Activated naive CD4-positive, alpha-beta T cell treated with anti-CD3 and anti-CD28 coated beads for 36 hours (primary cell): ENCODE data around the gene PKMYT1. TPM values are rescaled to one million over a fixed set of nuclear protein-coding genes. Genes with fewer than 3 reads are reported as not detected.

ENCODE experiments used
- CTCF ChIA-PET: fragments of 350-600 bp; sonication (Branson Sonifier 250); formaldehyde crosslinking; loops from one replicate; lab custom pipeline; 2021; ENCODE audit warnings: antibody characterized with exemption; lab: Charles Lee
- DNase-seq: peaks from one replicate; pipeline ENCODE4 v3.0.0-alpha.2; 2020
- H3K27ac Mint-ChIP-seq: one replicate; pipeline ENCODE4 v1.8.0; 2021; ENCODE audit warnings: mild to moderate bottlenecking, mixed read lengths
- H3K27me3 Mint-ChIP-seq: one replicate; pipeline ENCODE4 v1.8.0; 2021; ENCODE audit warnings: low read depth, mixed read lengths
- H3K36me3 Mint-ChIP-seq: one replicate; pipeline ENCODE4 v1.8.0; 2021; ENCODE audit warnings: low read depth, mixed read lengths
- H3K4me1 Mint-ChIP-seq: one replicate; pipeline ENCODE4 v1.8.0; 2021; ENCODE audit warnings: low read depth, mixed read lengths
- H3K4me3 Mint-ChIP-seq: one replicate; pipeline ENCODE4 v1.8.0; 2021; ENCODE audit warnings: mild to moderate bottlenecking, moderate library complexity, mixed read lengths
- H3K9me3 Mint-ChIP-seq: one replicate; pipeline ENCODE4 v1.8.0; 2021; ENCODE audit warnings: mixed read lengths
- intact Hi-C: fragments of 100-400 bp; cut with micrococcal nuclease; formaldehyde crosslinking; loops from one replicate; pipeline ENCODE4 v1.15.1; 2023
- total RNA-seq, 2 experiments: library from RNA; stranded (reverse); gene quantifications; one replicate each; pipeline ENCODE4 v1.2.3, GENCODE V29; 2021

PKMYT1 gene
- total RNA-seq, 2 experiments from 2014 or later: 128 to 136 TPM

DNA sequence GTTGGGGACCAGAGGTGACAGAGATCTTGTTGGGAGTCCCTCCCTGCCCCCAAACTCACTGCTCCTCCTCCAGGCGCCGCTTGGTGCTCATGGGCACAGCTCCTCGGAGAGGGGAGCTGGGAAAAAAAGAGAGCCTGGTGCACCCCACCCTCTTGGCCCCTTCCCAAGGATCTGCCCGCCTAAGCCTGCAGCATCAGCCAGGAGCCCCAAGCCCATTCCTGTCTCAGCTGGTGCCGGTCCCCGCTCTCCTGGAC is 43.1 kb upstream of the PKMYT1 start:
- Mint-ChIP-seq H3K9me3 (no peaks in the 10 kb centered on the region), H3K4me3 (peak overlapping the region; percentile 95), H3K27me3 (peaks cover 6% of the 10 kb centered on the region), H3K27ac (peak overlapping the region; percentile 98), H3K4me1 (peaks cover 49% of the 10 kb centered on the region), H3K36me3 (peaks cover 11% of the 10 kb centered on the region)
- CTCF ChIA-PET: interaction anchor here (1.1 to 17.7 kb wide), 4 partner anchors 8 to 72 kb away, joined by 3 to 310 read pairs (median 35); partner anchors contain the start of gene CLDN9
- intact Hi-C loops: loop anchor here (2.0 to 5.0 kb wide), 6 partner anchors 34 to 976 kb away; partner anchors contain the start of genes CLUAP1, NTHL1, PKMYT1 and SRRM2
- DNase-seq: peak; percentile 38

DNA sequence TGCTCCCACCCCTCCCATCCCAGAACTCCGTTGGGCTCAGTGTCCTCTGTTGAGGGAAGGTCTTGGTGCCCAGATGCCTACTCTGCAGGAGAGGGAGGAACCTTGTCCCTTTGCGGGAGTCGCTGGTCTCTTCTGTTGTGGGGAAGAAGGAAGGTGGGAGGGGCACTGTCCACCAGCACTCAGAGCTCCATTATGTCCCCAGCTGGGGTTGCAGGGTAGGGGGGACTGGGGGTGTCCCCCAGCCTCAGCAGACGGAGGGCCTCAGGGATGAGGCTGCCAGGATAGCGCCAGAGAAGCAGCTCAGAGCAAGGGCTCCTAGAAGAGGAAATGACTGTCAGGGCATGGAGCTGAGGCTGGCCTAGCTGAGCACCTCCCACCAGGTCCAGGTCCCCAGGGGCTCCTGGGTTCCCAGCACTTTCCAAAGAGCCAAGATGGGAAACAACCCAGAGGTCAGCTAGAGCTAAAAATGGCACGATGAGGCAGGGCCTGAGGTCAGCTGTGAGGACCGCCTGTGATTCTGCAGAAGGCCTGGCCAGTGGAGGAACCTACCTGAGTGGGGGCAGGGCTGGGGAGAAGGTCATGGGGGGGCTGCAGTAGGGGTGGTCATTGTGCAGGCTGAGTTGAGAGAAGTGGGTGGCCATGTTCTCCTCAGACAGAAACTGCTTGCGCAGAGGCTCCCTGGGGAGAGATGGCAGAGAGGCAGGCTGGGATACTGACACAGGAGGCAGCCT is 42.6 kb upstream of the PKMYT1 start:
- H3K4me3 Mint-ChIP-seq: peak overlapping the region; percentile 95
- H3K27ac Mint-ChIP-seq: peak overlapping the region; percentile 98
- intact Hi-C loops: loop anchor here (2.0 to 5.0 kb wide), 6 partner anchors 34 to 976 kb away; partner anchors contain the start of genes CLUAP1, NTHL1, PKMYT1 and SRRM2
- CTCF ChIA-PET: interaction anchor here (1.1 to 17.7 kb wide), 5 partner anchors 9 to 106 kb away, joined by 3 to 310 read pairs (median 7); partner anchors contain the start of gene CLDN9
- no peaks in the 10 kb centered on the region for H3K9me3 Mint-ChIP-seq
- H3K27me3 Mint-ChIP-seq: peaks cover 5% of the 10 kb centered on the region
- peak; percentile 37 for DNase-seq
- peaks cover 11% of the 10 kb centered on the region for H3K36me3 Mint-ChIP-seq
- H3K4me1 Mint-ChIP-seq: peaks cover 51% of the 10 kb centered on the region

DNA sequence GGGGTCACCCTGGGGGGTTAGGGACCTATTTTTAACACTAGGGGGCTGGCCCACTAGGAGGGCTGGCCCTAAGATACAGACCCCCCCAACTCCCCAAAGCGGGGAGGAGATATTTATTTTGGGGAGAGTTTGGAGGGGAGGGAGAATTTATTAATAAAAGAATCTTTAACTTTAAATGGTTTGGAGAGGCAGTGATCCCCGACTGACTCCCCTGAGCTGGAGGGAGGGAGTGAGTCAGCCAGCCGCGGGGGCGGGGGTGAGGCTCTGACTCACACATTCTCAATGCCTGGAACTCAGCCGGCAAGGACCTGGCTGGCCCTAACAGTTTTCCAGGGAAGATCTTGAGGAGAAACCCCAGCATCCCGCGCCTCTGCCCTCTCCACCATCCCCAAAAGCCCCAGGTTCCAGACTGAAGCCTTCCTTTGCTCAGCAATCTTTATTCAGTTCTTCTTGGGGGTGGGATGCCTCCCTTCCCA is 42.0 kb upstream of the PKMYT1 start:
- Mint-ChIP-seq H3K27ac (peak overlapping the region; percentile 98), H3K4me3 (peak overlapping the region; percentile 95), H3K4me1 (peaks cover 51% of the 10 kb centered on the region), H3K27me3 (peaks cover 5% of the 10 kb centered on the region), H3K36me3 (peaks cover 11% of the 10 kb centered on the region), H3K9me3 (no peaks in the 10 kb centered on the region)
- intact Hi-C loops: loop anchor here (2.0 to 5.0 kb wide), 6 partner anchors 35 to 975 kb away; partner anchors contain the start of genes CLUAP1, NTHL1, PKMYT1 and SRRM2
- CTCF ChIA-PET: interaction anchor here (0.7 to 17.7 kb wide), 6 partner anchors 9 to 107 kb away, joined by 3 to 310 read pairs (median 5); partner anchors contain the start of gene CLDN9
- peak; percentile 95 for DNase-seq

DNA sequence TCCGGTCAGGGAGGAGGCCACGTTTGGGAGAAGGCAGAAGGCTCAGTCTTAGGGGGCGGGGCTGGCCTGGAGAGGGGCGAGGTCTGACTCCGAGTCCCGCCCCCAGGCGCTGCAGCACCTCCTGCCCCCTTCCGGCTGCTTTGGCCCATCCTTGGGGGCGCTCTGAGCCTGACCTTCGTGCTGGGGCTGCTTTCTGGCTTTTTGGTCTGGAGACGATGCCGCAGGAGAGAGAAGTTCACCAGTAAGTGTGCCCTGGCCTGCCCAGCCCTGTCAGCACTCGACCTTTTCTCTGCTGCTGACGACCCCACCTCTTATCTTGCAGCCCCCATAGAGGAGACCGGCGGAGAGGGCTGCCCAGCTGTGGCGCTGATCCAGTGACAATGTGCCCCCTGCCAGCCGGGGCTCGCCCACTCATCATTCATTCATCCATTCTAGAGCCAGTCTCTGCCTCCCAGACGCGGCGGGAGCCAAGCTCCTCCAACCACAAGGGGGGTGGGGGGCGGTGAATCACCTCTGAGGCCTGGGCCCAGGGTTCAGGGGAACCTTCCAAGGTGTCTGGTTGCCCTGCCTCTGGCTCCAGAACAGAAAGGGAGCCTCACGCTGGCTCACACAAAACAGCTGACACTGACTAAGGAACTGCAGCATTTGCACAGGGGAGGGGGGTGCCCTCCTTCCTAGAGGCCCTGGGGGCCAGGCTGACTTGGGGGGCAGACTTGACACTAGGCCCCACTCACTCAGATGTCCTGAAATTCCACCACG is 41.4 kb upstream of the PKMYT1 start:
- H3K4me1 Mint-ChIP-seq: peaks cover 51% of the 10 kb centered on the region
- H3K36me3 Mint-ChIP-seq: peaks cover 6% of the 10 kb centered on the region
- DNase-seq: peak; percentile 90
- H3K4me3 Mint-ChIP-seq: peak overlapping the region; percentile 95
- H3K27ac Mint-ChIP-seq: peak overlapping the region; percentile 98
- H3K9me3 Mint-ChIP-seq: no peaks in the 10 kb centered on the region
- CTCF ChIA-PET: interaction anchor here (0.5 to 17.7 kb wide), 7 partner anchors 10 to 107 kb away, joined by 3 to 310 read pairs (median 4); partner anchors contain the start of gene CLDN9
- intact Hi-C loops: loop anchor here (2.0 to 5.0 kb wide), 8 partner anchors 17 to 974 kb away; partner anchors contain the start of genes CLUAP1, NTHL1, PKMYT1 and SRRM2
- peaks cover 5% of the 10 kb centered on the region for H3K27me3 Mint-ChIP-seq

DNA sequence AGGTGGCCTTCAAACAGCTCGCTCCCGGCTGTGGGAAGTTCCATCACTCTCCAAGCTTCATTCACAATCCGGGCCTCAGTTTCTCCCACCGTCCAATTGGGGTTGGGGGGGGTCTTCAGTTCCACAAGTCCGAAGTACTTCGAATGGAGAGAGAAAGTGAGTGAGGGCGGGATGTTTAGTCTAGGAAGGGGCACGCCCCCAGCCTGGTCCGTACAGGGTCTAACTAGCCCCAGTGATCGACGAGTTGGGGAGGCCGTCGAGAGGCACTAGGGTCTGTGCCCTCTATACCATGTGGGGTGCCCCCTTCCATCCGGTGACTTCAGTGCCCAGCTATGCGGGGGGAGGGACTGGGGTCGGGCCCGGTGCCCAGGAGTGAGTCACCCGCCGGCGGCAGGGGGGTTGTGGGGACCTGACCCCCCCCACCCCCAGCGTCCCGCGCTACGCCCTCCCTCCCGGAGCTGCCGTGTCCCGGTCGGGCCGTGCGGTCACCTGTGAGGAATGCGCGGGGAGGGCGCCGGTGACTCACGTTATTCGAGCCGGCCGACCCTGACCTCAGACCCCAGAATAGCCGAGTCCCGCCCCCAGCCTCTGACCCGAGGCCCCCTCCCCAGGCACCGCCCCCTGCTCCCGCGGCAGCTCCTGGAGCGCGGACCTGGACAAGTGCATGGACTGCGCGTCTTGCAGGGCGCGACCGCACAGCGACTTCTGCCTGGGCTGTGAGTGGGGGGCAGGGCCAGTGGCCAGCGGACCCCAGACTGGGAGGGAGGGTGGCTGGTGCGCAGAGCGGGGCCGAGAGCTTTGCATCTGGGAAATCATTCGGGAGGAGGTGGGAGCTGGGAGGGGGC is 40.6 kb upstream of the PKMYT1 start:
- intact Hi-C loops: loop anchor here (2.0 to 5.0 kb wide), 7 partner anchors 16 to 974 kb away; partner anchors contain the start of genes CLUAP1, NTHL1, SRRM2 and TSC2
- DNase-seq: peak; percentile 63
- Mint-ChIP-seq H3K9me3 (no peaks in the 10 kb centered on the region), H3K27me3 (peaks cover 5% of the 10 kb centered on the region), H3K4me1 (peaks cover 51% of the 10 kb centered on the region), H3K36me3 (peaks cover 2% of the 10 kb centered on the region), H3K27ac (peak overlapping the region; percentile 98), H3K4me3 (peak overlapping the region; percentile 95)
- CTCF ChIA-PET: interaction anchor here (0.5 to 17.7 kb wide), 6 partner anchors 7 to 108 kb away, joined by 4 to 310 read pairs (median 10); partner anchors contain the start of gene CLDN9

DNA sequence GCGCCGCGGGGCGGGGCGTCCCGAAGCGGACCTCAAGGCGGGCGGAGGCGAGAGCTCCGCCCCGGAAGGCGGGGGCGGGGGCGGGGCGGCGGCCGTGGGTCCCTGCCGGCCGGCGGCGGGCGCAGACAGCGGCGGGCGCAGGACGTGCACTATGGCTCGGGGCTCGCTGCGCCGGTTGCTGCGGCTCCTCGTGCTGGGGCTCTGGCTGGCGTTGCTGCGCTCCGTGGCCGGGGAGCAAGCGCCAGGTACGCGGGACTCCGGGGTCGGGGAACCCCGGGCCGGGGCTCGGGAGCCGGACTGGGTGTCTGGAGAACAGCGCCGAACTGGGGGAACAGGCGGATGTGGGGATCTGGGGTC is 40.0 kb upstream of the PKMYT1 start, which contains the start of gene TNFRSF12A:
Gene TNFRSF12A, plus strand, starts transcription at position 122 of the 357 bp plus-strand sequence. Its CDS starts 30 bp downstream, at position 152.
- peaks cover 47% of the 10 kb centered on the region for H3K4me1 Mint-ChIP-seq
- CTCF ChIA-PET: interaction anchor here (1.4 to 17.7 kb wide), 4 partner anchors 8 to 46 kb away, joined by 4 to 310 read pairs (median 40); partner anchors contain the start of gene CLDN9
- no peaks in the 10 kb centered on the region for H3K9me3 Mint-ChIP-seq
- H3K27me3 Mint-ChIP-seq: peaks cover 5% of the 10 kb centered on the region
- peak within 1 kb of the TSS; percentile 98 for H3K27ac Mint-ChIP-seq
- H3K36me3 Mint-ChIP-seq: peaks cover 2% of the 10 kb centered on the region
- intact Hi-C loops: loop anchor here (2.0 to 5.0 kb wide), 7 partner anchors 15 to 973 kb away; partner anchors contain the start of genes CLUAP1, NTHL1, SRRM2 and TSC2
- peak; percentile 62 for DNase-seq
- H3K4me3 Mint-ChIP-seq: peak within 1 kb of the TSS; percentile 95

DNA sequence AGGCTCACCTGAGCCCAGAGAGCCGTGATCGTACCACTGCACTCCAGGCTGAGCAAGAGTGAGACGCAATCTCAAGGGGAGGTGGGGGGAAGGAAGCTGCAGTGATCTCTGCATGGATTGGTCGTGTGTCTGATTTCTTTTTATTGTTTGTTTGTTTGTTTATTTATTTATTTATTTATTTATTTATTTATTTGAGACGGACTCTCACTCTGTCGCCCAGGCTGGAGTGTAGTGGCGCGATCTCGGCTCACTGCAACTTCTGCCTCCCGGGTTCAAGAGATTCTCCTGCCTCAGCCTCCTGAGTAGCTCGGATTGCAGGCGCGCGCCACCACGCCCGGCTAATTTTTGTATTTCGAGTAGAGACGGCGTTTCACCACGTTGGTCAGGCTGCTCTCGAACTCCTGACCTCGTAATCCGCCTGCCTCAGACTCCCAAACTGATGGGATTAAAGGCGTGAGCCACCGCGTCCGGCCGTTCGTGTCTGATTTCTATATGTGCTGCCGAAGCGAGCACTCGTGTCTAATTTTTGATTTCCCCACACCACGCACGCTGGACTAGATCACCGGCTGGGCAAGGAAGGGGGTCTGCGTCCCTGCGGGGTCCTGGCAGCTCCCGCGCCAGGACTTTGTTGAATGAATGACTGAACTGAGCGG is 39.5 kb upstream of the PKMYT1 start:
- CTCF ChIA-PET: interaction anchor here (0.7 to 17.7 kb wide), 5 partner anchors 8 to 129 kb away, joined by 3 to 310 read pairs (median 14); partner anchors contain the start of gene CLDN9
- Mint-ChIP-seq H3K4me3 (peak overlapping the region; percentile 79), H3K4me1 (peaks cover 44% of the 10 kb centered on the region), H3K27me3 (peaks cover 5% of the 10 kb centered on the region), H3K27ac (peak overlapping the region; percentile 46), H3K9me3 (no peaks in the 10 kb centered on the region), H3K36me3 (peaks cover 2% of the 10 kb centered on the region)
- intact Hi-C loops: loop anchor here (2.0 to 5.0 kb wide), 7 partner anchors 15 to 972 kb away; partner anchors contain the start of genes CLUAP1, NTHL1, SRRM2 and TSC2
- no peak for DNase-seq

DNA sequence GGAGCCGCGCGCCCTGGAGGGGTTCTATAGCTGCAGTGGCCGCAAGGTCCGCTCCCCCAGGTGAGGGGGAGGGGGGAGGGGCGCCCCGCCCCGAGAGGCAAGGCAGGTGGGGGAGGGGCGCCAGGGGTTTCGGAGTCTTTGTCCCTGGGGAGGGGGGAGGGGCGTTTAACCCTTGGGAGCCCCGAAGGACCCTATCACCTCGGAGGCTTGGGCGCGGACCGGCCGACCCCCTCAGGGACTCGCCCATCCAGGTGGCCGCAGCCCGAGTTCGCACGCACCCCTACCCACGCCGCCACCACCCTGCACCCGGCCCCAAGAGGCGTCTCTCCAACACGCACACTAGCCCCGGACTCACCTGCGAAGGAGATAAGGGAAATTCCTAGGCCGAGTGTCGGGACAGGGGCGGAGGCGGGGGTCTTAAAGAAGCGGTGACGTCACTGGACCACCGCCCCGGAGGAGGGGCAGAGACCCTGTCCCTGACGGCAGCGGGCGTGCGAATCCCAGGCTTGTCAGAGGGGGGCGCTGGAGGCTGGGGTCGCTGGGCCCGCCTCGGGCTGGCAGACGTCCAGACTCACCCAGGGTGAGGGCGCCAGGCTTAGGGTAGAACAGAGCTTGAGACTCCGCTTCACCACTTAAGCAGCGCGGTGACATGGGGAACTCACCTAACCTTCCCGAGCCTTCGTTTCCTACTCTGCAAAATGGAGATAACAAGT is 37.7 kb upstream of the PKMYT1 start, which contains the start of gene CLDN6:
Gene CLDN6, minus strand, starts transcription at position 390 of the 713 bp plus-strand sequence. CDS start 2,162 bp downstream, outside the sequence.
- Mint-ChIP-seq H3K4me1 (peaks cover 36% of the 10 kb centered on the region), H3K9me3 (no peaks in the 10 kb centered on the region), H3K27ac (no peak within 1 kb of the TSS), H3K27me3 (peaks cover 5% of the 10 kb centered on the region), H3K36me3 (no peaks in the 10 kb centered on the region), H3K4me3 (no peak within 1 kb of the TSS)
- intact Hi-C loops: no loop called here
- DNase-seq: peak; percentile 58
- CTCF ChIA-PET: interaction anchor here (1.0 to 17.7 kb wide), 3 partner anchors 10 to 14 kb away, joined by 4 to 310 read pairs (median 67); partner anchors contain the start of gene CLDN9

DNA sequence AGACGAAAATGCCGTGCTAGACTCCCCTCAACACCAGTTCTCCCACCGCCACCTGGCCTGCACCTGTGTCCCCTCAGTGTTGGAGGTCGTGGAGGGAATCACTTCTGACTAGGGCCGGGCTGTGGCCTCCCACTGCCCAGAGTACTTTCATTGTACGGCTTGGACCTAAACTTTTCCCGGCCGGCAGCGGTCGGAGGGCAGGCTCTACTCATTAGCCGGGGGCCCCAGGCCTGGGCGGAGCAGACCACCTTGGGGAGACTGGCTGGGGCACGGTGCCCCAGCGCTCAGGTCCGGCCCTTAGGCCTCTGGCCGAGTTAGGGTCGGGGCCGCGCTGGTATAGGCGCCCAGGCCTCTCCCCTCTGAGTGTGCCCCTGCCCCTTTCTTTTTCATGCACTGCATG is 37.1 kb upstream of the PKMYT1 start:
- Mint-ChIP-seq H3K27ac (no peak overlapping the region), H3K36me3 (no peaks in the 10 kb centered on the region), H3K4me3 (no peak overlapping the region), H3K9me3 (no peaks in the 10 kb centered on the region), H3K4me1 (peaks cover 31% of the 10 kb centered on the region), H3K27me3 (peaks cover 5% of the 10 kb centered on the region)
- DNase-seq: no peak
- CTCF ChIA-PET: no interaction called here
- intact Hi-C loops: no loop called here

DNA sequence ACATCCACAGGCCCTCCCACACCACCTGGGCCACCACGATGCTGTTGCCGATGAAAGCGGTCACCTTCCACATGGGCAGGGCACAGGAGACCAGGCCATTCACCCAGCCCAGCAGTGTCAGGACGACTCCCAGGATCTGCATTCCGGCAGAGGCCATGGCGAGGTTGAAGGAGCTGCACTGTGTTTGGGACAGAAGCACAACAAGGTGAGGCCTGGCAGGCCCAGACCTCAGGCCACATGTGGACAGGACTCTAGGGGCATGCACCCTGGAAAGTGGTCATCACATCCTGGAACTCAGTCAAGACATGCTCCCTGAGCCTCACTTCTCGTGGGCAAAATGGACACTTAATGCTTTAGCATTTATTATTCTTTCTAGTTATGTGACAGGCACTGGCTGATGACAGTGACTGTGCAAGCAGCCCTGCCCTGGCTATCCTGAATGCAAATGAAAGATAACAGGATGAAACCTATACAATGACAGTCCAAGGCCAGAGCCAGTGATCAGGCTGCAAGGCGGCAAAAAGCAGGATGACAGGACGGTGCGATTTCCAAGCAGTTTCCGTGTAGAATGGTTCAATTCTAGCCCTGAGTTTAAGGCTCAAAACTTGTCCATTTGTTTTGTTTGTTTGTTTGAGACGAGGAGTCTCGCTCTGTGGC is 35.7 kb upstream of the PKMYT1 start:
- Mint-ChIP-seq H3K27ac (no peak overlapping the region), H3K4me3 (no peak overlapping the region), H3K27me3 (peaks cover 5% of the 10 kb centered on the region), H3K36me3 (no peaks in the 10 kb centered on the region), H3K9me3 (no peaks in the 10 kb centered on the region), H3K4me1 (peaks cover 22% of the 10 kb centered on the region)
- no peak for DNase-seq
- intact Hi-C loops: no loop called here
- CTCF ChIA-PET: no interaction called here
